NOMO-1 treated with dmso at 0.1 percent for 144 hours (cell line): ENCODE measurements around the gene MYH11.
A peak's percentile ranks its signal among the peaks of the same experiment; 100 is the strongest.
"Not testable (repeated sequence)": the region's sequence is repeated elsewhere in the genome, so short reads cannot be mapped to it uniquely, and the experiment has no call there.

Experiments used
- DNase-seq: peaks from one replicate; lab custom pipeline; 2025; ENCODE audit not compliant: unreplicated experiment; lab: John Stamatoyannopoulos, UW

The MYH11 gene

DNA sequence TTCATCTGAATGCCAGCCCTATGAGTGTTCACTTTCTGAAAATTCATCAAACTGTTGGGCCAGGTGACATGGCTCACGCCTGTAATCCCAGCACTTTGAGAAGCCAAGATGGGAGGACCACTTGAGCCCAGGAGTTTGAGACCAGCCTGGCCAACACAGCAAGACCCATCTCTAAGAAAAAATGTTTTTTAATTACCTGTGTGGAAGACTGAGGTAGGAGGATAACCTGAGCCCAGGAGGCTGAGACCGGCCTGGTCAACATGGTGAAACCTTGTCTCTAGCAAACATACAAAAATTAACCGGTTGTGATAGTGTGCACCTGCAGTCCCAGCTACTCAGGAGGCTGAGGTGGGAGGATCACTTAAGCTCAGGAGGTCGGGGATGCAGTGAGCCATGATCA is 10.3 kb downstream of the MYH11 start:
- no peak for DNase-seq

- DNase-seq: no peak
Observed at GRCh38 chr16:15843635-15844279, 13.1 kb downstream of the MYH11 start.

- not testable (repeated sequence) for DNase-seq
Observed at GRCh38 chr16:15839204-15839603, 17.6 kb downstream of the MYH11 start.

DNA sequence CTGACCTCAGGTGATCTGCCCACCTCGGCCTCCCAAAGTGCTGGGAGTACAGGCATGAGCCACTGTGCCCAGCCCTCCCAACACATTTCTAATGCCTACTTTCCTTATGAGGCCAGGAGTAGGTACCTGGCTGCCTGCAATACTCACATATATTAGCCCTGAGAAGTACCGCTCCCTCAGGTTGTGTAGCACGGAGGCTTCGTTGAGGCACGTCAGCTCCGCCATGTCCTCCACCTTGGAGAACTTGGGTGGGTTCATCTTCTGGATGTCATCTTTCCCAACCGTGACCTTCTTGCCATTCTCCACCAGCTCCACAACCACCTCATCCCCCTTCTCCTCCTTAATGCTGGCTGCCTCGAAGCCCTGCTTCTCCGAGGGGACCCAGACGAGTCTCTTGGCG is 19.1 kb downstream of the MYH11 start:
- no peak for DNase-seq

- no peak for DNase-seq
Observed at GRCh38 chr16:15836965-15837611, 19.7 kb downstream of the MYH11 start.

GRCh38 chr16:15836074-15836473 is 20.8 kb downstream of the MYH11 start:
- DNase-seq: no peak

GRCh38 chr16:15835136-15835878 is 21.5 kb downstream of the MYH11 start:
- DNase-seq: no peak

DNA sequence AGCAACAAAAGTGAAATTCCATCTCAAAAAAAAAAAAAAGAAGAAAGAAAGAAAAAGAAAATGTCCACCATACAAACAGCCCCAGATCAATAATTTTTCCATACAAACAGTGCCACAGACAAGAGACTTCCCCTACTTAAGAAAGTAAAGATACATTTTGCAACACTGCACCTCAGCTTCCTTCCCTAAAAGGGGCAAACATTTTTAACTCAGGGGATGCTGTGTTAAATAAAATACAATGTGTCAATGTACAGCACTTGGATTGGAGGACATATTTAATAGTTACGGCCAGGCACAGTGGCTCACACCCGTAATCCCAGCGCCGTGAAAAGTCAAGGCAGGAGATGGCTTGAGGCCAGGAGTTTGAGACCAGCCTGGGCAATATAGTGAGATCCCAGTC is 22.3 kb downstream of the MYH11 start:
- DNase-seq: peak; percentile 53

DNA sequence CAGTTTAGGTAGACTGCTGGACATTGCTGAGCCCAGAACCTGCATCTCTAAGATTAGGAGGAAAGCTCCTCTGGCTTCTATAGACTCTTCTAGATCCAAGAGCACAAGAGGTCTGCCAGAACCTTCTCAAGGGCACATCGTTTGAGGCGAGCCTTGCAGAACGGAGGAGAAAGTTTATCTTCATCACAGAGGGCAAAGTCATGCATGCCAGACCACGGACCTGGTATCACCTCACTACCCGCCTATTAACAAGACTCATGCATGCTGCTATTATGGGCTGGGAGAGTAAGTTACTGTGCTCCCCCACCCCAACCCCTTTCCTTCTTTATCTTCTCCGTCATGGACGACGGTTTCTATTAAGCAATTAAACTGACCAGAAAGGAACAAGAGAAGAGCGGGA is 23.3 kb downstream of the MYH11 start:
- DNase-seq: no peak

DNA sequence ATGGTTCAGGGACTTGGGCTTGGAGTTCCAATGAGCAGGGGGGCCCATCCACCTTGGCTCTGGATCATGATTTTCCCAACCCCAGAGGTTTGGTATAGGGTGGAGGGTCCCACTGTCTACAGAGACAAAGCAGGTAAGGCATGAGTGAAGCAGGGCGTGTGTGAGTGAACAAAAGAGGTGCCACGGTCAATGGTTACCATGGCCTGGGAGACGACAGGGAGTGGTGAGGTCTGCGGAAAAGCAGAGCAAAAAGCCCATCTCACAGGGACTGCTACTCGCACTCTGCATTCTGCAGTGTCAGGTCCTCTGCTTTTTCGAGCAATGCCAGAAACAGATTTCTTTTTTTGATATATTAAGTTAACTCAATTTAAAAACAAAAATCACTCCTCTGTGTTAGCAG is 24.6 kb downstream of the MYH11 start:
- no peak for DNase-seq

- no peak for DNase-seq
Observed at GRCh38 chr16:15830832-15831451, 25.9 kb downstream of the MYH11 start.

DNA sequence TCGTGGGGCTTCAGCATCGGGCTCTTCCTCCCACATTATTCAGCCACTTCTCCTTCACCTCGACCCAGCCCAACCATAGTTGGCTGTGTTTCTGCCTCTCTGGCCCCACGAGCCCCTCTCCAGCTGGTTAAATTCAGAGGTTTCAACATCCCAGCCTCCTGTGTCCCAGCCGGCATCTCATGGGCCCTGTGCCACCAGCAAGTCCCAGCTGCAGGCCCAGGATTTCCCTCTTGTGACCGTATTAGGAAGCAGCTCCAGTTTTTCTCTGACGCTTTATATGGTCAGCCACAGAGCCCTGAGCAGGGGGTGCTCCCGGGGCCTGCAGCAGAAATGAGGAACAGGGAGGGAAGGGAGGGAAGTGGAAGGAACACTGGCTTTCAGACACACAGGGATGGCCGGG is 27.4 kb downstream of the MYH11 start:
- DNase-seq: no peak

DNA sequence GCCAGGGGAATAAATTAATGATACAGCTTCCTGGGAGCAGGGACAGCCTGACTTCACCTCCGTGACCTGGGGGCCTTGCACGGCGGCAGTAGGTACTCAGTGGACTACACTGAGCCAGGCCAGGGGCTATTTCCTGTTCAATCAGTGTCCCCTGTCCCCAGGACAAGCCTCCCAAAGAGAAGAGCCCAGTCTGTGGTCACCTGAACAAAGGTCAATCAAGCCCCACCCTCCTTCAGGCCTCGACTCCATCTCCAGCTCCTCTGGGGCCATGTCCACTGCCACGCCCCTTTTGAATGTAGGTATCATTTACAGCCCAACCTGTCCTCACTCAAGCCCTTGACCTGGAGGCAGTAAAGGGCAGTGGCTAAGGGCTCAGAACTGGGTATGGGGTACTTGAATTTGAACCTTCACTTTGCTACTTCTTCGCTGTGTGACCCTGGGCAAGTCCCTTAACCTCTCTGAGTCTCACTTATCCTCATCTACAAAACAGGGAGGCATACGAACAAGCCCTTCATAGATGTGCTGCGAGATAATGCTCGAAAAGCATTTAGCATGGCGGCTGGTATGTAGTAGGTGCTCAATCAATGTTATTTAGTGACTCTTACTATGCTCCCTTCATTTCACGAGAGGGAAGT is 29.0 kb downstream of the MYH11 start:
- no peak for DNase-seq

GRCh38 chr16:15827299-15827698 is 29.5 kb downstream of the MYH11 start:
- no peak for DNase-seq

DNA sequence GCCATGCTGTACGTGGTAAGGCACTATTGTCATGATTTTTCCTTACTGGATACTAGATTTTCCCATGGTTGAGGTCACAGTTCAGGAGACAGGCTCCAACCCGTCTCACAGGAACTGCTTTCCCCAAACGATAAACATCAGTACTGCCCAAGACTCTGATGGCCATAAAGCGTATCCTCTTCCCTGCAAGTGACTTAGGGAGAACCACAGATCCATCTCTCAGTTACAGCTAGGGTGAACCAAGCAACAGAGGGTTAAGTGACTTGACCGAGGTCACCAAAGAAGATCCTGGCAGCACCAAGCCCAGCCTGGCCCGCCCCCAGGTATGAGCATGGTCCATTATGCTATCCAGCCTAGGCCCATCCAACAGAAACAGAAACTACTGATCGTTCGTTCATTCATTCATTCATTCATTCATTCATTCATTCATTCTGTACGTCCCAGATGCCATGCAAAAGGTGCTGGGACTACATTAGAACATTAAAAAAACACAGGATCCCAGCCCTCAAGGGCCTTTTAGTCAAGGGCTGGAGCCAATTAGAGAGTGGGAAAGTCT is 31.0 kb downstream of the MYH11 start:
- no peak for DNase-seq

GRCh38 chr16:15822957-15823356 is 33.9 kb downstream of the MYH11 start:
- no peak for DNase-seq

DNA sequence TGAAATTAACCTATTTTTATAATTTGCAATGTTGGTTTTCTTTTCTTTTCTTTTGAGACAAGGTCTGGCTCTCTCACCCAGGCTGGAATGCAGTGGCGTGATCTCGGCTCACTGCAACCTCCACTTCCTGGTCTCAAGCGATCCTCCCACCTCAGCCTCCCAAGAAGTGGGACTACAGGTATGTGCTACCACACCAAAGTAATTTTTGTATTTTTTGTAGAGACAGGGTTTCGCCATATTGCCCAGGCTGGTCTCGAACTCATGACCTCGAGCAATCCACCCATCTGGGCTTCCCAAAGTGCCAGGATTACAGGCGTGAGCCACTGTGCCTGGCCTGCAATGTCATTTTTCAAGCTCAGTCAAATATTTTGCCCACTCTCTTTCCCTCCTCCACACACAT is 36.0 kb downstream of the MYH11 start:
- DNase-seq: no peak

GRCh38 chr16:15819046-15819445 is 37.8 kb downstream of the MYH11 start:
- DNase-seq: no peak

GRCh38 chr16:15817446-15817845 is 39.4 kb downstream of the MYH11 start:
- DNase-seq: no peak

DNA sequence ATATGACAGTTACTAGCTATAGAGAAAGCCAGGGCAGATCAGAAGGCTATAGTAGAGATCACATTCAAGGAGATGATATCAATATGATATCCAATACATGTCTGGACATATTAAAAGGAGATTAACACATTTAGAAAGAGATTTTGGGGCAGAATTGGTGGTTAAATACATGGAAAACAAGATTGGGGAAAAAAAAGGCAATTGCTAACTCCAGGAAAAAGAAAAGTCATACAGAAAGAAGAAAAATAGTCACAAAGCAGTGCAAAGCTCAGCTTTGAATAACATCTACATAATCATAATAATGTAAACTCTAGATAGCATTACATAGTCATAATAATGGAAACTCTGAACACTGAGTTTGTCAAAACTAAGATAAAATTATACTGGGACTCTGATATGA is 40.6 kb downstream of the MYH11 start:
- no peak for DNase-seq

DNA sequence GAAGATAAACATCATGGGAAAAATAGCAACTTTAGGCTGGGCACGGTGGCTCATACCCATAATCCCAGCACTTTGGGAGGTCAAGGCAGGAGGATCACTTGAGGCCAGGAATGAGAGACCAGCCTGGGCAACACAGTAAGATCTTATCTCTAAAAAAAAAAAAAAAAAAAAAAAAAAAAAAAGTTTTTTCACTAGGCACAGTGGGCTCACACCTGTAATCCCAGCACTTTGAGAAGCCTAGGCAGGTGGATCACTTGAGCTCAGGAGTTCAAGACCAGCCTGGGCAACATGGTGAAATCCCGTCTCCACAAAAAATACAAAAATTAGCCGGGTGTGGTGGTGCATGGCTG is 44.5 kb downstream of the MYH11 start:
- not testable (repeated sequence) for DNase-seq
